ENCODE measurements around the gene KRT7. TPM values are rescaled to one million over a fixed set of nuclear protein-coding genes. Genes with fewer than 3 reads are reported as not detected.
"Not testable (repeated sequence)": the region's sequence is repeated elsewhere in the genome, so short reads cannot be mapped to it uniquely, and the experiment has no call there.

KRT7 gene
- total and polyA plus RNA-seq, 5 donors from 2014 or later: 0.56 to 1.4 TPM; not detected in 3

- no peaks in the 10 kb centered on the region for H3K9me3 ChIP-seq (ENCODE audit: control insufficient read depth in 2 of 2, low read length in 2 of 2)
- no peak for ATAC-seq (ENCODE audit: low read depth in 2 of 2)
- H3K4me1 ChIP-seq (ENCODE audit: control insufficient read depth, insufficient read depth, low read length, poor library complexity, severe bottlenecking): peaks cover 8% of the 10 kb centered on the region
- Mint-ChIP-seq H3K36me3 (no peaks in the 10 kb centered on the region), H3K27ac (no peak overlapping the region), H3K27me3 (peaks cover 14% of the 10 kb centered on the region), H3K4me3 (no peak overlapping the region), H3K4me1 (peaks cover 0 to 9% (median 2%) of the 10 kb centered on the region in 4 donors), H3K9me3 (peaks cover 0 to 3% (median 0%) of the 10 kb centered on the region in 7 donors)
- no peak overlapping the region for H3K4me3 ChIP-seq (ENCODE audit: low read depth, low read length)
- no peaks in the 10 kb centered on the region for H3K27me3 ChIP-seq (ENCODE audit: control insufficient read depth, insufficient read depth, low read length)
- no peaks in the 10 kb centered on the region for H3K36me3 ChIP-seq (ENCODE audit: control insufficient read depth, insufficient read depth, low read length)
- H3K27ac ChIP-seq (ENCODE audit: insufficient read depth, low read length, poor library complexity, severe bottlenecking): no peak overlapping the region
- DNase-seq: no peak
These were observed 47.9 kb downstream of the KRT7 start for GRCh38 chr12:52280796-52281560.

GRCh38 chr12:52284562-52285171 is 51.6 kb downstream of the KRT7 start:
- Histone ChIP-seq H3K4me1 (ENCODE audit: control insufficient read depth, insufficient read depth, low read length, poor library complexity, severe bottlenecking) (no peaks in the 10 kb centered on the region), H3K9me3 (ENCODE audit: control insufficient read depth in 2 of 2, low read length in 2 of 2) (no peaks in the 10 kb centered on the region), H3K4me3 (ENCODE audit: low read depth, low read length) (no peak overlapping the region), H3K36me3 (ENCODE audit: control insufficient read depth, insufficient read depth, low read length) (no peaks in the 10 kb centered on the region), H3K27ac (ENCODE audit: insufficient read depth, low read length, poor library complexity, severe bottlenecking) (no peak overlapping the region), H3K27me3 (ENCODE audit: control insufficient read depth, insufficient read depth, low read length) (no peaks in the 10 kb centered on the region)
- Mint-ChIP-seq H3K9me3 (peaks cover 0 to 3% (median 0%) of the 10 kb centered on the region in 7 donors), H3K27me3 (peaks cover 9% of the 10 kb centered on the region), H3K4me3 (no peak overlapping the region), H3K27ac (no peak overlapping the region), H3K4me1 (peaks cover 0 to 4% (median 0%) of the 10 kb centered on the region in 4 donors), H3K36me3 (no peaks in the 10 kb centered on the region)
- DNase-seq: no peak
- ATAC-seq (ENCODE audit: low read depth in 2 of 2): no peak

GRCh38 chr12:52285172-52285745 is 52.2 kb downstream of the KRT7 start:
- no peaks in the 10 kb centered on the region for H3K4me1 Mint-ChIP-seq
- peaks cover 3% of the 10 kb centered on the region for H3K27me3 Mint-ChIP-seq

GRCh38 chr12:52285851-52286530 is 52.9 kb downstream of the KRT7 start:
- Mint-ChIP-seq H3K4me3 (no peak overlapping the region), H3K4me1 (no peaks in the 10 kb centered on the region), H3K27ac (no peak overlapping the region), H3K9me3 (peaks cover 0 to 3% (median 0%) of the 10 kb centered on the region in 7 donors), H3K36me3 (no peaks in the 10 kb centered on the region), H3K27me3 (no peaks in the 10 kb centered on the region)
- no peaks in the 10 kb centered on the region for H3K4me1 ChIP-seq (ENCODE audit: control insufficient read depth, insufficient read depth, low read length, poor library complexity, severe bottlenecking)
- H3K4me3 ChIP-seq (ENCODE audit: low read depth, low read length): no peak overlapping the region
- H3K9me3 ChIP-seq (ENCODE audit: control insufficient read depth in 2 of 2, low read length in 2 of 2): no peaks in the 10 kb centered on the region
- no peaks in the 10 kb centered on the region for H3K36me3 ChIP-seq (ENCODE audit: control insufficient read depth, insufficient read depth, low read length)
- DNase-seq (no peak), ATAC-seq (ENCODE audit: low read depth in 2 of 2) (no peak)
- no peak overlapping the region for H3K27ac ChIP-seq (ENCODE audit: insufficient read depth, low read length, poor library complexity, severe bottlenecking)
- H3K27me3 ChIP-seq (ENCODE audit: control insufficient read depth, insufficient read depth, low read length): no peaks in the 10 kb centered on the region

More at GRCh38 chr12:52285172-52285745, 52.2 kb downstream of the KRT7 start:
- no peaks in the 10 kb centered on the region for H3K27me3 ChIP-seq (ENCODE audit: control insufficient read depth, insufficient read depth, low read length)
- no peak overlapping the region for H3K4me3 ChIP-seq (ENCODE audit: low read depth, low read length)
- no peak overlapping the region for H3K27ac Mint-ChIP-seq
- ATAC-seq (ENCODE audit: low read depth in 2 of 2): no peak
- H3K9me3 Mint-ChIP-seq: peaks cover 0 to 3% (median 0%) of the 10 kb centered on the region in 7 donors
- H3K36me3 ChIP-seq (ENCODE audit: control insufficient read depth, insufficient read depth, low read length): no peaks in the 10 kb centered on the region
- H3K9me3 ChIP-seq (ENCODE audit: control insufficient read depth in 2 of 2, low read length in 2 of 2): no peaks in the 10 kb centered on the region
- no peaks in the 10 kb centered on the region for H3K4me1 ChIP-seq (ENCODE audit: control insufficient read depth, insufficient read depth, low read length, poor library complexity, severe bottlenecking)
- H3K4me3 Mint-ChIP-seq: no peak overlapping the region
- no peak overlapping the region for H3K27ac ChIP-seq (ENCODE audit: insufficient read depth, low read length, poor library complexity, severe bottlenecking)
- H3K36me3 Mint-ChIP-seq: no peaks in the 10 kb centered on the region
- no peak for DNase-seq

GRCh38 chr12:52286857-52287785 is 54.1 kb downstream of the KRT7 start:
- H3K36me3 Mint-ChIP-seq; H3K27ac ChIP-seq (ENCODE audit: insufficient read depth, low read length, poor library complexity, severe bottlenecking); H3K9me3 Mint-ChIP-seq; H3K4me1 Mint-ChIP-seq; H3K4me3 ChIP-seq (ENCODE audit: low read depth, low read length); H3K27ac Mint-ChIP-seq; H3K9me3 ChIP-seq (ENCODE audit: control insufficient read depth in 2 of 2, low read length in 2 of 2); DNase-seq; H3K4me3 Mint-ChIP-seq; H3K4me1 ChIP-seq (ENCODE audit: control insufficient read depth, insufficient read depth, low read length, poor library complexity, severe bottlenecking); H3K36me3 ChIP-seq (ENCODE audit: control insufficient read depth, insufficient read depth, low read length); H3K27me3 Mint-ChIP-seq; ATAC-seq (ENCODE audit: low read depth in 2 of 2); H3K27me3 ChIP-seq (ENCODE audit: control insufficient read depth, insufficient read depth, low read length): not testable (repeated sequence)

GRCh38 chr12:52287816-52288805 is 55.1 kb downstream of the KRT7 start:
- not testable (repeated sequence) for H3K27me3 Mint-ChIP-seq; H3K36me3 ChIP-seq (ENCODE audit: control insufficient read depth, insufficient read depth, low read length); H3K27me3 ChIP-seq (ENCODE audit: control insufficient read depth, insufficient read depth, low read length); H3K4me1 ChIP-seq (ENCODE audit: control insufficient read depth, insufficient read depth, low read length, poor library complexity, severe bottlenecking); H3K9me3 Mint-ChIP-seq; H3K36me3 Mint-ChIP-seq; H3K4me3 ChIP-seq (ENCODE audit: low read depth, low read length); H3K4me3 Mint-ChIP-seq; DNase-seq; H3K9me3 ChIP-seq (ENCODE audit: control insufficient read depth in 2 of 2, low read length in 2 of 2); H3K27ac ChIP-seq (ENCODE audit: insufficient read depth, low read length, poor library complexity, severe bottlenecking); H3K27ac Mint-ChIP-seq; H3K4me1 Mint-ChIP-seq
- ATAC-seq (ENCODE audit: low read depth in 2 of 2): peak in 1 of 2 donors; percentile 50
